ENCODE data around the gene DNAJA1.

Gene DNAJA1

DNA sequence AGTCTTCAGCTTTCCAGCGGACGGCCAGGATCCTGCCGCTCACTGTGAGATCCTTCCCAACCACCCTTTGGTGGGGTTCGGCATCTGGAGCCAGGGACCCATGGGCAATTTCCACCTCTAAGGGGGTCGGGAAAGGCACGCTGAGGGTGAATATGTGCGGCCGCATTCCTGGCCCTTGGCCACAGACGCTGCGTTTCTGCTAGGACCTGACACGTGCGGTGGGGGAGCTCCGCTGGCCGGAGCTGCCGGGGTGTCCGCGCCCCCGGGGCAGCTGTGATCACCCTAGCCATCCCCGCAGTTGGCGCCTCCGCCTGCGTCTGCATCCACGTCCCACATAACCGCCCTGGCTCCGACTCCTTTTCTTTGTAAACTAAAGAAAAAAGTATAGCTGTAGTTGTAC, 5.3 kb upstream of the DNAJA1 start:
- no peak for DNase-seq (ENCODE audit: low read depth)
- no peak overlapping the region for H3K4me3 ChIP-seq (ENCODE audit: low read length)
- TF ChIP-seq, protein P1, sequence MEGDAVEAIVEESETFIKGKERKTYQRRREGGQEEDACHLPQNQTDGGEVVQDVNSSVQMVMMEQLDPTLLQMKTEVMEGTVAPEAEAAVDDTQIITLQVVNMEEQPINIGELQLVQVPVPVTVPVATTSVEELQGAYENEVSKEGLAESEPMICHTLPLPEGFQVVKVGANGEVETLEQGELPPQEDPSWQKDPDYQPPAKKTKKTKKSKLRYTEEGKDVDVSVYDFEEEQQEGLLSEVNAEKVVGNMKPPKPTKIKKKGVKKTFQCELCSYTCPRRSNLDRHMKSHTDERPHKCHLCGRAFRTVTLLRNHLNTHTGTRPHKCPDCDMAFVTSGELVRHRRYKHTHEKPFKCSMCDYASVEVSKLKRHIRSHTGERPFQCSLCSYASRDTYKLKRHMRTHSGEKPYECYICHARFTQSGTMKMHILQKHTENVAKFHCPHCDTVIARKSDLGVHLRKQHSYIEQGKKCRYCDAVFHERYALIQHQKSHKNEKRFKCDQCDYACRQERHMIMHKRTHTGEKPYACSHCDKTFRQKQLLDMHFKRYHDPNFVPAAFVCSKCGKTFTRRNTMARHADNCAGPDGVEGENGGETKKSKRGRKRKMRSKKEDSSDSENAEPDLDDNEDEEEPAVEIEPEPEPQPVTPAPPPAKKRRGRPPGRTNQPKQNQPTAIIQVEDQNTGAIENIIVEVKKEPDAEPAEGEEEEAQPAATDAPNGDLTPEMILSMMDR (conservative IDR thresholded peaks at IDR 0.05; ENCODE audit: low read depth, low read length) = no peak

DNA sequence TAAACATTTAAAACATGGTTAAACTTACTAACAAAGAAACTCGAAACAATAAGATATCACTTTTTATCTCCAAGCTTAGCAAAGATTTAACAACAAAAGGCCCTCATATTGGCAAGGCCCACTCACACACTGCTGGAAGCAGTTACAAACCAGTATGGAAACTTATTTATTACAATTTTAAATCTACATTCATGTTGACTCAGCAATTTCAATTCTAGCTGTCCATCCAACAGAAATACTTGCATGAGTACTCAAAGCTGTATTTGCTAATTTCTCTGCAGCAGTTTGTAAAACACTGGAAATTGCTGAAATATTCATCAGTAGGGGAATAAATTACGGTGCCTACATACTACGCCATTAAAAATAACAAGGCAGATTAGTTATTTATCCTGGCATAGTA, 2.8 kb upstream of the DNAJA1 start:
- TF ChIP-seq, protein P1 (conservative IDR thresholded peaks at IDR 0.05; ENCODE audit: low read depth, low read length) = no peak
- no peak for DNase-seq (ENCODE audit: low read depth)
- H3K4me3 ChIP-seq (ENCODE audit: low read length) = no peak overlapping the region

DNA sequence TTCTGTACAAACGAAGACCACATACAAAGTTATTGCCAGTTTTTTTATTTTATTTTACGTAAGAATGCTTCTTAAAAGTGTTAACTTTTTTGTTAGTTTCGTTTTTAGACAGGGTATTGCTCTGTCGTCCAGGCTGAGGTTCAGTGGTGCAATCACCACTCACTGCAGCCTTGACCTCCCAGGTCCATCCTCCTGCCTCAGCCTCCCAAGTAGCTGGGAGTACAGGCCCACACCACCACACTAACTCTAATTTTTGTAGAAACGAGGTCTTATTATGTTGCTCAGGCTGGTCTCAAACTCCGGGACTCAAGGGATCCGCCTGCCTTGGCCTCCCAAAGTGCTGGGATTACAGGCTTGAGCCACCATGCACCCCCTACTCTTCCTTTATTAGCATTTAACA, 2.3 kb upstream of the DNAJA1 start:
- no peak overlapping the region for H3K4me3 ChIP-seq (ENCODE audit: low read length)
- DNase-seq (ENCODE audit: low read depth) = no peak
- TF ChIP-seq, protein P1 (conservative IDR thresholded peaks at IDR 0.05; ENCODE audit: low read depth, low read length) = no peak

DNA sequence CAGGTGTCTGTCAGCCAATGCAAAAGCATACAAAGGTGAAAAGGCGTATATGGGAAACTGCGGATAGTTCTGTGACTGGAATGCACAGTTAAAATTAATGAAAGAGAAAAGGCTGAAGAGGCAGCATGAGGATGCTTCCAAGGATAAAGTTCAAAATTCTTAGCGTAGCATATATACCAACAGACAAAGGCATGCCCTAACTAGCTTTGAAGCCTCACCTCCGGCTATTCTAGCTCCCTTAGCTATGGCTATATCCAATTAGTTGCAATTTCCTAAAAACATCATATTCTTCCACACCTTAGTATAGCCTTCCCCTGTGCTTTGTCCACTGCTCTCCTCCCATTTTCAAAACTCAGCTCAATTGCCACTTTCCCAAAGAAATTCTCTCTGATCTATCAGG, 1.4 kb upstream of the DNAJA1 start:
- TF ChIP-seq, protein P1 (conservative IDR thresholded peaks at IDR 0.05; ENCODE audit: low read depth, low read length) = no peak
- no peak for DNase-seq (ENCODE audit: low read depth)
- H3K4me3 ChIP-seq (ENCODE audit: low read length) = peak overlapping the region; percentile 97

DNA sequence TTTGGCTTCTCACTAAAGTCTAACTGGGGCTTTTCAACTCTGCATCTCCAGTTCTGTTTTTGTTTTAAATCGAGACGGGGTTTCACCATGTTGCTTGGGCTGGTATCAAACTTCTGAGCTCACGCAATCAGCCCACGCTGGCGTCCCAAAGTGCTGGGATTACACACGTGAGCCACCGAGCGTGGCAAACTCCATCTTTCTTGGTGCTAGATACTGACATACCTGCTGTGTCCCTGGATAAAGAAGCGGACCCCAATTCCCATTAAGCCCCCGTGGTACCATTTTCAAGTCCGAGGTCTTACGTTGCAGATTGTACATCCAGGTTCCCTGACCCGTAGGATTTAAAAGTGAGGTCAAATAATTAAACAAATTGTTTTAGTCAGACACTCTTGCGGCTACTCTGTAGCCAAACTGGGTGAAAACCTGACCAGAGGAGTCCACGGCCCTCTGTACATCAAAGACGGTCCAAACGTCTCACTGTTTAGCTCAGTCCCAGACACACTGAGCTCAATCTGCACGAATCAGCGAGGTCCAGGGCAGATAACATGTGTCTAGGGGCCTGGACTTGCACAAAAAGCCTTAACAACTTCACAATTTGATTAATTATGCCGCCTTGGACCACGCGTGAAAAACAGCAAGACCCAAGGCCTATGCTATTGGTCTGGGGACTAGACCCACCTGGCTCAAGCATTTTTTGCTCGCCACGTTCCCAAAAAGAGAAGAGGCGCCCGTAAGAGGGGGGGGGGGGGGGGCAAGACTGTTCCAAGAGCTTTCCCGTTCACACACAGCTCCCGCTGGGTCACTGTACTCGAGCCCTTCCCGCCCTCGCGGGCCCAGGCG, 727 bp upstream of the DNAJA1 start:
- TF ChIP-seq, protein P1 (conservative IDR thresholded peaks at IDR 0.05; ENCODE audit: low read depth, low read length) = no peak
- peak overlapping the region; percentile 97 for H3K4me3 ChIP-seq (ENCODE audit: low read length)
- DNase-seq (ENCODE audit: low read depth) = no peak

DNA sequence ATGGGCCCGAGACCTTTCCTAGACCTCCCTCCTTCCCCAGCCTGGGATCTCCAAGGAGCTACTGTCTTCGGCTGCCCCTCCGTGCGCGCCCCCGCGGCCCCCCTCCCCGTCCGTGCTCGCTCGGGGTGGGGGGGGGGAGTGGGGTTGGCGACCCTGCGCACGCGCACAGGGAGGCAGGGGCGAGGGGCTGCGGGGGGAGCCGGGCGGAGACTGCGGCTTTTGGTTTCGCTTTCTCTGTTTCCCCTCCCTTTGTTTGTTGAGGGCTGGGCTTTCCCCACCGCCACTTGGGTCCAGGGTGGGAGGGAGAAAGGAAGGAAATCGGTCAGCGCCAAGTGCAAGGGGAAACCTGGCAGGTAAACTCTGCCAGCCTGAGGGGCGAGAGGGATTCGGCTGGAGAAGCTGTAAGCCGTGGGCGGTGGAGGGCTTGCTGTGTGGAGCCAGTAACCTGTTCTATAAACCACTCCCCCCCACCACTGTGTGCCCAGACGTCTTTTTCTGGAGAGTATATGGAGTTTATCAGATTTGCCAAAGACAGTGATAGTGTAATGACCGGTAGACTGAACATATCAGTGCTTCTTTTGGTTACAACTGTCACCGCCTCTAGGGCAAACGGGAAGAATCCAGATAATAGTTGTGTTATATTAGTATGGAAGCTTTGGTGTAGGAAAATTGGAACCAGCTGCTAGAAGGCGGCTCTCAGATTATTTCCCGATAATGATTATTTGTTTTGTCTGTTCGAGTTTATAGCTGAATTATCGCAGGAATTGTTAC, 684 bp downstream of the DNAJA1 start:
- DNase-seq (ENCODE audit: low read depth) = no peak
- TF ChIP-seq, protein P1 (conservative IDR thresholded peaks at IDR 0.05; ENCODE audit: low read depth, low read length) = no peak

More for the DNA sequence above, 684 bp downstream of the DNAJA1 start:
- peak overlapping the region; percentile 97 for H3K4me3 ChIP-seq (ENCODE audit: low read length)
